Measurements from ENCODE around the gene ASCL5. TPM values are rescaled to one million over a fixed set of nuclear protein-coding genes. Genes with fewer than 3 reads are reported as not detected.
"Not testable (repeated sequence)": the region's sequence is repeated elsewhere in the genome, so short reads cannot be mapped to it uniquely, and the experiment has no call there.

The ASCL5 gene
- total and polyA plus RNA-seq, 2 experiments from 2014 or later: not detected

GRCh38 chr1:201167041-201167991 is 40.3 kb upstream of the ASCL5 start:
- Histone ChIP-seq H3K9me2 (replicated peaks; ENCODE audit: insufficient read depth) (no peaks in the 10 kb centered on the region), H3K4me2 (no peak overlapping the region), H3K4me1 (ENCODE audit: insufficient read depth) (peaks cover 15% of the 10 kb centered on the region), H3K4me3 (no peak overlapping the region), H4K20me1 (ENCODE audit: insufficient read depth, poor library complexity, severe bottlenecking) (no peaks in the 10 kb centered on the region), H3K27me3 (no peaks in the 10 kb centered on the region), H3K79me2 (no peaks in the 10 kb centered on the region), H2AFZ (no peak overlapping the region), H3K9me3 (ENCODE audit: low read depth) (no peaks in the 10 kb centered on the region), H3K27ac (no peak overlapping the region), H3K36me3 (replicated peaks; ENCODE audit: insufficient read depth, low read depth) (no peaks in the 10 kb centered on the region)
- 71% methylated on average over 13 of the region's 13 CpGs for WGBS (ENCODE audit: low lambda C conversion rate, missing lambda C conversion rate)
- no peak for DNase-seq (ENCODE audit: low spot score)
- TF ChIP-seq EZH2phosphoT487 (IDR thresholded peaks at IDR 0.05; ENCODE audit: low read depth, severe bottlenecking, unreplicated experiment) (no peak), EZH2 (IDR thresholded peaks at IDR 0.05; ENCODE audit: borderline replicate concordance) (no peak), CTCF (IDR thresholded peaks at IDR 0.05; ENCODE audit: poor library complexity) (no peak)

- H3K4me3 ChIP-seq: no peak overlapping the region
- H4K20me1 ChIP-seq (ENCODE audit: insufficient read depth, poor library complexity, severe bottlenecking): no peaks in the 10 kb centered on the region
- no peaks in the 10 kb centered on the region for H3K79me2 ChIP-seq
- no peaks in the 10 kb centered on the region for H3K9me3 ChIP-seq (ENCODE audit: low read depth)
- H3K27me3 ChIP-seq: no peaks in the 10 kb centered on the region
- TF ChIP-seq EZH2 (IDR thresholded peaks at IDR 0.05; ENCODE audit: borderline replicate concordance) (no peak), EZH2phosphoT487 (IDR thresholded peaks at IDR 0.05; ENCODE audit: low read depth, severe bottlenecking, unreplicated experiment) (no peak), CTCF (IDR thresholded peaks at IDR 0.05; ENCODE audit: poor library complexity) (no peak)
- no peak overlapping the region for H3K4me2 ChIP-seq
- no peaks in the 10 kb centered on the region for H3K4me1 ChIP-seq (ENCODE audit: insufficient read depth)
- H2AFZ ChIP-seq: no peak overlapping the region
- no peaks in the 10 kb centered on the region for H3K9me2 ChIP-seq (replicated peaks; ENCODE audit: insufficient read depth)
- H3K27ac ChIP-seq: no peak overlapping the region
- no peak for DNase-seq (ENCODE audit: low spot score)
- WGBS (ENCODE audit: low lambda C conversion rate, missing lambda C conversion rate): 45% methylated on average over 7 of the region's 7 CpGs
- no peaks in the 10 kb centered on the region for H3K36me3 ChIP-seq (replicated peaks; ENCODE audit: insufficient read depth, low read depth)
Measured at GRCh38 chr1:201164645-201165044, 37.7 kb upstream of the ASCL5 start.

GRCh38 chr1:201163707-201164106 is 36.7 kb upstream of the ASCL5 start:
- WGBS (ENCODE audit: low lambda C conversion rate, missing lambda C conversion rate): 41% methylated on average over 4 of the region's 4 CpGs
- Histone ChIP-seq H3K9me3 (ENCODE audit: low read depth) (no peaks in the 10 kb centered on the region), H4K20me1 (ENCODE audit: insufficient read depth, poor library complexity, severe bottlenecking) (no peaks in the 10 kb centered on the region), H3K4me3 (no peak overlapping the region), H3K9me2 (replicated peaks; ENCODE audit: insufficient read depth) (no peaks in the 10 kb centered on the region), H3K36me3 (replicated peaks; ENCODE audit: insufficient read depth, low read depth) (no peaks in the 10 kb centered on the region), H3K27ac (no peak overlapping the region), H3K79me2 (no peaks in the 10 kb centered on the region), H2AFZ (no peak overlapping the region), H3K27me3 (no peaks in the 10 kb centered on the region), H3K4me1 (ENCODE audit: insufficient read depth) (no peaks in the 10 kb centered on the region), H3K4me2 (no peak overlapping the region)
- no peak for TF ChIP-seq CTCF (IDR thresholded peaks at IDR 0.05; ENCODE audit: poor library complexity)
- no peak for TF ChIP-seq EZH2phosphoT487 (IDR thresholded peaks at IDR 0.05; ENCODE audit: low read depth, severe bottlenecking, unreplicated experiment)
- no peak for TF ChIP-seq EZH2 (IDR thresholded peaks at IDR 0.05; ENCODE audit: borderline replicate concordance)
- DNase-seq (ENCODE audit: low spot score): no peak

GRCh38 chr1:201163036-201163435 is 36.1 kb upstream of the ASCL5 start:
- H3K4me3 ChIP-seq; H3K79me2 ChIP-seq; H3K27ac ChIP-seq; H3K4me2 ChIP-seq; H2AFZ ChIP-seq; H3K9me3 ChIP-seq (ENCODE audit: low read depth); H3K27me3 ChIP-seq; DNase-seq (ENCODE audit: low spot score); H3K9me2 ChIP-seq (replicated peaks; ENCODE audit: insufficient read depth); H4K20me1 ChIP-seq (ENCODE audit: insufficient read depth, poor library complexity, severe bottlenecking); H3K4me1 ChIP-seq (ENCODE audit: insufficient read depth); H3K36me3 ChIP-seq (replicated peaks; ENCODE audit: insufficient read depth, low read depth): not testable (repeated sequence)
- 94% methylated on average over 8 of the region's 8 CpGs for WGBS (ENCODE audit: low lambda C conversion rate, missing lambda C conversion rate)
